TTC549 (cell line): ENCODE results near the gene SLC6A4.
A peak's percentile ranks its signal among the peaks of the same experiment; 100 is the strongest.

Experiments used
- FAIRE-seq: peaks from 2 replicates; lab custom pipeline; 2012; peaks lifted over from hg19 to GRCh38; lab: Jason Lieb, UNC

Gene SLC6A4

DNA sequence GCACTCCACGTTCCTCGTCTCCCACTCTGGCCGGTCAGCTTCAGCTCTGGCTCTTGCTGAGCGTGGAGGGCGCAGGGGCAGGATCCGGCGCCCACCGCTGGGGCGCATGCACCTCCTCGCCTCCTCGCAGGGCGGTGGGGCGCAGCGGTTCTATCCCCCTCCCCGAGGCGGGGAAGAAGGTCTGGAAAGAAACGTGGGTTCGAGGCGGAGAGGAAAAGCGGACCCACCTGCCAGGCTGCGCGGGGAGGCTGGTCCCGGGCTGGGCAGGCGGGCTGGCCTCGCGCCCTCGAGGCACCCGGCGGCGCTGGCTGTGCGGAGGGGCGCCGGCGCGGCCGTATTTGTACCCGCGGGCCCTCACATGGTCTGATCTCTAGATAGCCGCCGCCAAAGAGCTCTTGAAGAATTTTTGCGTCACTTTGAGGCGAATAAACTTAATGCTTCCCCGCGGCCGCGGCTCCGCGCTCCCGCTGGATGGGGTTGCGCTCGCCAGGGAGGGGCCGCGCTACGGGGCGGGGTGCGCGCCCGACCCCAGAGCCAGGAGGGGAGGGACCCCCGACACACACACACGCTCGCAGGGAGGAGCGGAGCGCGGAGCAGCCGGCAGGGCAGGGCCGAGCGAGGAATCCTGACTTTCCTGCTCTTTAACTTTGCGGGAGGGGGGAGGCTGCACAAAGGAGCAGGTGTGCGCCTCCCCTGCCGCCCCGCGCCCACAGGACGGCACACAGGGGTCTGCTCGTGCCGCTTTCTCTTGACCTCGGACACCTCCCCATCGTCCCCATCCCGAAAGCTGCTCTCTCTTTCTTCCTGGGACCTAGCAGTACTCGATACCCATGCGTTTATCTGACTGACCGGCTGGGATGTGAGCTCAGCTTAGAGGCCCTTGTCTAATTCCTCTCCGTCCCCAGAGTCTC, at the start of gene SLC6A4:
SLC6A4 (minus strand) TSS at position 312 of the 911 bp plus-strand sequence. CDS start 13,739 bp downstream, outside the sequence.
- FAIRE-seq, result no peak

DNA sequence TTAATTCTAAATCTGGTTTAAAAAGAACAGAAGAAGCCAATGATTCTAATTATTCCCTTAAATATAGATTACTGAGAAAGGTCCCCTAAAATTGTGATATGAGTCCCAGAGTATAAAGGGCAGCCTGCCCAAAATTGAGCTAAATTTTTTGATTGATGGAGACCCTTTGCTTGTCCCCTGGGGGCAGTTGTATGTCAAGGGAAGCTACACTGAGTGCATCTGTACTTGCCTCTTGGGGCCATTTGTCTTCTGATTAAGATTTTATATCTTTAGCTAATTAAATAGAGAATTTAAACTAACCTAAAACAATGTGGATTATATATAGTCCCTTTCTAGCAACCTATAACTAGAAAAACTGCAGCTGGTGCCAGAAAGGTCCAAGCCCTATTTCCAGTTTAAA, 43.7 kb upstream of the SLC6A4 start:
- FAIRE-seq, result no peak

DNA sequence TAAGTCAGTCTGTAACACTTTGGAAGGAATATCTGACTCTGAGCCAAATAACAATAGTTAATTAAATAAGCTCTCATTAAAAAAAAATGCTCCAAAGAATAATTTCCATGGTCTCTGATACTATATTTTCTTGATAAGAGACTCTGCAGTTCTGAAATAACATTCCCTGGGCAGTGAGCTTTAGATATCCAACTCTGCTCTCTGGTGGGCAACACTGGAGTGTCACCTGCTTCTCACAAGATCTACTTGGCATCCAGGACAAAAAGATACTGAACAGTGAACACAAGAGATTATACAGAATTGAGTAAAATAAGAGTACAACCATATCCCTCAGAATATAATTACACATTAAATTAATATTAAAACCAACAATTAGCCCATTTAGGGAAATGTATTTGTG, 42.5 kb upstream of the SLC6A4 start:
- FAIRE-seq, result peak; percentile 89

DNA sequence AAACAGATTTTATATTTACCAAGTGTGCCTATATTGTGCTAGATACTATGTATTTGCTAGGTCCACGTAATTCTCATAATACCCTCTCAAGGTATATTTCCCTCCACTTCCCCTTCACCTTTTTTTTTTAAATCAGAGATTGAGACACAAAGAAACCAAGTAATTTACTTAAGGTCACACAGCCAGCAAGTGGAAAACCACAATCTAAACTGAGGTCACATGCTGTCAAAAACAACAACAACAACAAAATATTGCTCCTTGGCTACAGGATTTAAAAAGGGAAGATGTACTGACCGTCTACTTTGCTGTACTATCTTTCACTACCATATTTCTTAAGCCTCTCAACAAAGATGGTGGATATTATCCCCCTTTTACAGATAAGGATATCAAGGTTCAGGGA, 40.4 kb upstream of the SLC6A4 start:
- FAIRE-seq, result no peak

DNA sequence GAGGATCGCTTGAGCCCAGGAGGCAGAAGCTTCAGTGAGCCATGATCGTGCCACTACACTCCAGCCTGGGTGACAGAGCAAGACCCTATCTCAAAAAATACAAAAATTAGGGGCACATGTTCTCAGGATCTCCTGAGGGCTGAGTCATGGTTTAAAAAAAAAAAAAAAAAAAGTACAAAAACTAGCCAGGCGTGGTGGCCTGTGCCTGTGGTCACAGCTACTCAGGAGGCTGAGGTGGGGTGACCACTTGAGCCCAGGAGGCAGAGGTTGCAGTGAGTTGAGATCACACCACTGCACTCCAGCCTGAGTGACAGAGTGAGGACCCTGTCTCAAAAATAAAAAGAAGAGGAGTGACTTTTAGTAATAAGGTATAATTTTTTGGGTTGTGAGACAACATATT, 39.4 kb upstream of the SLC6A4 start:
- no peak for FAIRE-seq

DNA sequence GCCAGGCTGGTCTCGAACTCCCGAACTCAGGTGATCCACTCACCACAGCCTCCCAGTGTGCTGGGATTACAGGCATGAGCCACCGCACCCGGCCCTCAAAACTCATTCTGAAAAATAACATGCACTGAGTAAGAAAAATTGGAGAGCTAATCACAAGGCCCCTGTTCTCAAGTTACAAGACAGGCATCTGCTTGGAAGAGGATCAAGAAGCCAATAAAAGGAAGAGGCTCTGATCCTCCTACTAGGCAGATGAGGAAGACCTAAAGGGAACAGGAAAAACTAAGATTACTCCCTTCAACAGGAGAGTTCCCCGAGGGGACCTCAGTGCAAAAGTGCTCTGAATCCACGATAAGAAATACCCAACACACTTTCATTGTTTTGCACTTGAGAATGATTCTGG, 37.9 kb upstream of the SLC6A4 start:
- no peak for FAIRE-seq

DNA sequence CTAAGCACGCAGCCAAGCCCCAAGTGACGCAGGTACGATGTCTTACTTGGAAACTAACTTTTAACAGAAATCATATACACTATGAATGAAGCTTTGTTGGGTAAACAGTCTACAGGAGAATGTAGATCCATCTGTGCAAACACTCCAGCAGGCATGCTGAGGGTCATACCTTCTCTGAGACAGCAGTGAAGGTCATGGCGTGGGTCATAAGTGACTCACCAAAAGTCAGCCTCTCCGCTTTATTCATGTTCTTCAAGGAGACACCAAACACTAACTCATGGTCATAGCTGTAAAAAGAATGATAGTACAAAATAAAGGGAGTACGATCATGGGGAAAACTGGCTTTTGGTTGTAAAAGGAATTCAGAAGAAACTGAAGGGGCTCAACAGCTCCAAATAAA, 35.6 kb upstream of the SLC6A4 start:
- FAIRE-seq, result no peak

DNA sequence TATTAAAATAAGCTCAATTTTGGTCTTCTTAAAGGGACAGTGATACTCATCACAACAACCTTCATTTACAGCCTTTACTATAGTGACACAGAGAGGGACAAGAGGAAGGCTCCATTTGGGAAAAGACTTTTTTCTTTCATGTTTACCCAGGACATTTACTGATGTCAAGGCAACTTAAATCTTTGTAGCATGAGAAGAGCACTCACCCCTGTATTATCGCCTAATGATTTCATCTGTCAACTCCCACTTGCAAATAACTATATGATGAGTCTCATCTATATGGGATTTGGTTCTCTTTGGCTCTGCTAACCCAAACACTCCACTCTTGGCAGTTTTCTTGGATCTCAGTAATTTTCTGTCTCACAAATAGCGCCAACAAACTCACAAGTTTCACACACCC, 32.1 kb upstream of the SLC6A4 start:
- FAIRE-seq, result no peak

DNA sequence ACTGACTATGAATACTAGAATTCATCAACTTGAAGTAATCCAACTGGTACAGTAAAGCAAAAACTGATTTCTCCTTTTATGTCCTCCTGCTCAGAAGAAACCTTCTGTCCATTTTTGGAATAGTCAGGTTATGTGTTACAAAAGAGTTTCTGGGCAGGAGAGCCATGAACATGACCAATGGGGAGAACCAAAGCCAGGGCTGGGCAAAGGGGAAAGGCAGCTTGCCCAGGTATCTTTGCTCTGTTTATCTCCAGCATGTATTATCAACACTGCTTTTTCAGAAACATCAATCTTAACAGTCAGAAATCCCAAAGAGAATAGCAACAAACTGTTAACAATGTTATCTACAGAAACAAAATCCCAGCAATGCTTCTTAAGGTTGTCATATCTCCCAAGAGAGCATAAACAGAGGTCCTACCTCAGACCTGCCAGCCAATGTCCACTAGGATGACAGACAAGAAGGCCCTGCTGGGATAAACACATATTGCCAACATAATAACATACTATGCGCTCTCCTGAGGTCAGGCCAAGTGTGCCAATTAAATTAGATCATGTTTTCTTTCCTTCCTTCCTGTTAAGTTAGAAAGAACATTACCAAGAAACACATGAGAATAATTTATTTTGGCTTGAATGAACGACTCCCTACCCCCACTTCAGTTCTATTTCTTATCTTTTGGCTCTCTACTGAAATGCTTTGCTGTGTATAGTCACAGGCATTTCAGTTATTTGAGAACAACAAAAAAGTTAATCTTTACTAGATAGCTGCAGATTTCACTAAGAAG, 28.2 kb upstream of the SLC6A4 start:
- no peak for FAIRE-seq

DNA sequence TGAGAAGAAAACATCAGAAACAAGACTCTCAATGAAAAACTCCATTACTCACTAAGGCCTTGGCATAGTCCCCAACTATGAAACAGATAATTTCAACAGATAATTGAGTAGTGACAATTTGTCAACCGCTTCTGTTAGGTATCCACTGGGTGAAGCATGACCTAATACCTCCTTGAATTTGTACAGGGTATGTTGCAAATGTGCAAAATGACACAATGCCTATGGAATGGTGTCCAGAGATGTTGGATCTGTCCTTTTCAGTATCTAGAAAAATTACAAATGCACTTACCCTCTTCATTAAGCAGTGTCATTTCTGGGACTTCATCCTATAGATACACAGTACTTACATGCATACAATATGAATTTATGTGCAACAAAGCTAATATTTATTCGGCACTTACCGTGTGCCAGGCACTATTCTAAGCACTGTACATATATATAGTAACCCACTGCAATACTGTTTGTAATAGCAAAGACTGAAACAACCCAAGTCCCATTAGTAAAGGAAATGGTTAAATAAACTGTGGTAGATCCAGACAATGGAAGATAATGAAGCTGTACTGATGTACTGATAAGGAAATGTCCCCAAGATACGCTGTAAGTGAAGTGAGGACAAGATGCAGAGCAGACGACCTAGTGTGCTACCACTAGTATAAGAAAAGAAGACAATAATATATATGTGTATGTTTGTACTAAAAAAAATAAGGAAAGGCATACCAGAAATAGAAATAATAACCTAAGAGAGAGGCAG, 21.4 kb upstream of the SLC6A4 start:
- FAIRE-seq, result no peak

DNA sequence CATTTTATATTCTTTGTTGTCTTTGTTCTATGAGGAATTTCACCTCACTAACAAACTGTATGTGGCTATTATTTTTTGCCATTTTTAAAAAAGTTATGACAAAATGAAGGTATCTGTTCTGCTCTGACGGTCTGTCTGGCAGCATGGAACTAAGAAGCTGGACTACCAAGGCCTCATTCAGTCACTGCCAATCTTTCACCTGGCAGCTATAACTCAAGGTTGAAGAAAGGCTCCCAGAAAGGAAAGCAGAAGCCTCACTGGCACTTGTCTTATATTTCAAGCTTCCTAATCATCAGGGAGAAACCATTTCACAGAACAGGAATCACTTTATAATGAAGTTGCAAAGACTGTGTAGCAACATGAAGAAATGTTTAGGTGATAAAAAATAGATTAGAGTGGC, 18.7 kb upstream of the SLC6A4 start:
- no peak for FAIRE-seq

DNA sequence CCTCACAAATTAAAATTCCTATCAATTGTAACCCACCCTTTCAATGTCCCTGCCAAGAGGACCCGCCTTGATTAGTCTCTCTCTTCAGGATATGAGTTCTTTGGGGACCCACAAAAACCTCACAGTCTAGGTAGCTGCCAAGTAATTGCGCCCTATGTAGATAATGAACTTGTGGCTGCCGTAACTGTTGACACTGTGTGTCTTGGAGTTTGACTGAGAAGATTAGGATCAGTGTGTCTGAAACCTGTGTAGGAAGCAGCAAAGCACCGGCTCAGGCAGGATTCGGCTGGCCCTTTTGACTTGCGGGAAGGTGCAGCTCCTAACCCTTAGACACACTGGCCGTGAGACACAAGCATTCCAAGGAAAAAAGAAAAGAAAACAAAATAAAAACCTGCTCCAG, 17.8 kb upstream of the SLC6A4 start:
- no peak for FAIRE-seq

DNA sequence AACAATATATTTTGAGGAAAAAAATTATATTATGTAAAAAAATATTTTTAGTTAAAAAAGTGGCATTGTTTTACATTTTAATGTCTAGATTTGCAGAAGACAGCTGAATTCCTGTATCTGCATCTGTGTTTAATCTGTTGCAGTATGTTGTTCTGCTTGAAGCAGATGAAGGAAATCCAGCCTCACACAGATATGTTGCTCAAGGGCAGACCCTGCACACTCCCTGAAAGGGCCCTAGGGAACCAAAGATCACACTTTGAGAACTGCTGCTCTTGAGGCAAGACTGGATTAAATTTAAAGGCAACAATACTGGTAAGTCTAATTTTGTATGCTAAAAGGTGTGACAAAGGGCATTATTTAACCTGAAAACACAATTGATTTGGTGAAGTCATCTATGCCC, 16.4 kb upstream of the SLC6A4 start:
- FAIRE-seq, result no peak

DNA sequence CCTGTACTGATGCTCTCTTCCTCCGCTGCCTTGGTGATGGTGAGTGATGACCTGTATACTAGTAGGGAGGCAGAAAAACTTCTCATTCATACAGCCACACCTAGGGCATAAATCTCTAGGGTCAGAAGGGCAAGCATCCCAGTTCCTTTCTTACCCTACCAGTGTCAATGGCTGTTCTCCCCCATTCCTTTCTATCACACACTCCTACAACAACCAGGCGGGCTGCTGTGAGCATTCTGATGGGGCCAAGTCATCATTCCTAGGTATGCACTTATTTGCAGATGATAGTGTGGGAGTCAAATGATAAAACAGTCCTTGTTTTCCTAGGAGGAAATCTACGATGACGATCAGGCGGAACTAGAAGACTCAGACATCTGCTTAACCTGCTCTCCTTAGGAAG, 14.0 kb upstream of the SLC6A4 start:
- FAIRE-seq, result no peak

DNA sequence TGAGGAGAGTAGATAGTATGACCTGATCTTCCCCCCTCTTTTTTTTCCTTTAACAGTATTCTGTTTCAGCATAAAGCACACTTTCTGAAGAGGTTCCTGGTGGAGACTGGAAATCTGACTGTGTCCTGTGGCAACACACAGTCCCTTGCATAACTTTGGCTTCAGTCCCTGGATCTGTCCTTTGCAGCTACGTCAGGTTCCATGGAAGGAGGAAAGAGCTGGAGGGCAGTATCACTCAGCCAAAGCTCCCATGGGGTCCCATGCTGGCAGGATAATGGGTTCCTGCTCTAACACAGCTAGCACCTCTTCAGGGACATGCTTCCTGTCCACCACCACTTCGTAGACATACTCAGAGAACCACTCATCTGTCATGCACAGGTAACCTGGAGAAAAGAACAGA, 13.3 kb upstream of the SLC6A4 start:
- no peak for FAIRE-seq

DNA sequence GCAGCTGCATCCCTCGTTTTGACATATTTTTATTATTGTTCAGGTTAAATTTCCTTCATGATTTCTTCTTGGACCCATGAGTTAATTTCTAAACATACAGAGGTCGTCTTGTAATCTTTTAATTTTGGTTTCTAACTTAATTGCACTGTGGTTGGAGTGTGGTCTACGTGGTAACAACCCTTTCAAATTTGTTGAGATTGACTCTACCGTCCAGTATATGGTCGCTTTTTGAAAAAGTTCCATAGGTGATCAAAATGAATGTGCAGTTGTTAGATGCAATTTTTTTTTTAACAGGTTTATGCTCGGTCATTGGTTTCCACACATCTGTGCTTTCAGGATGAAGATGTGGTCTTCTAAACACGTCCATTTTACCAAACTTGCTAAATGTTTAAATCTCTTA, 11.0 kb upstream of the SLC6A4 start:
- FAIRE-seq, result no peak

DNA sequence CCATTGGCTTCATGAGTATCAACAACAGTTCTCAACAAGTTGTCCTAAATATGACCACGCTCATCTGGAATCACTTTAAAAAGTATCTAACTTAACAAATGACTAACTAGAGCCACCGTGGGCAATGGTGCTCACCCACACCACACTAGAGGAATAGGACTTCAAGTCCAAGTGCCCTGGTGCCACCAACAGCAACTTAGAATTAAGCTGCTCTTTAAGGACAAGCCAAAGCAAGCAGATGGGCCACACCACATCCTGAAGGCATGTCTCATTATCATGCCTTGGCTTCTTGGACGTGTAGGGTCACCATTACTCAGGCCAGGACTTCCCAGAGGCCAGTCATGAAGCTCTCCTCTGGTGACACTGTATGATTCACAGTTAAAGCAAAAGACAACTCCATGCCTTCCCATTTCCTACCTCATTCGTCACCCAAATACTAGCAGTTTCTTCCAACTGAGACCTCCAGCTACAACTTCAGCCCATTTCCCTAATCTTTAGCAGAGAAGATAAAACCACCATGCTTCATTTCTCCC, 9.4 kb upstream of the SLC6A4 start:
- no peak for FAIRE-seq

DNA sequence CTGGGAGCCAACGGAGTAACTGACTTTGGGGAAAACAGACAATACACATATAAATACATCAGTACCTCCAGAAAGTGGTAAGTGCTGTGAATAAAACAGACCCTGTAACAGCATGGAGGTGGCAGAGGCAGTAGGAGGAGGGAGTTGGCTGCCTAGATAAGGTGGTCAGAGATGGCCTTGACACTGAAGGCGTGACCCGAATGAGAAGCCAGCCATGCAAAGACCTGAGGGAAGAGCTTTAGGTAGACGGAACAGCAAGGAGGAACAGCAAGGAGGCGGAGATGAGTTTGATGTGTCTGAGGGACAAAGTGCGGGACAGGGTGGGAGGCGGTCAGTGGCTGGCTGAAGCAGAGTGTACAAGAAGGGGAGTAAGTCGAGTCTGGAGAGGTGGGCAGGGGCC, 8.1 kb upstream of the SLC6A4 start:
- no peak for FAIRE-seq

DNA sequence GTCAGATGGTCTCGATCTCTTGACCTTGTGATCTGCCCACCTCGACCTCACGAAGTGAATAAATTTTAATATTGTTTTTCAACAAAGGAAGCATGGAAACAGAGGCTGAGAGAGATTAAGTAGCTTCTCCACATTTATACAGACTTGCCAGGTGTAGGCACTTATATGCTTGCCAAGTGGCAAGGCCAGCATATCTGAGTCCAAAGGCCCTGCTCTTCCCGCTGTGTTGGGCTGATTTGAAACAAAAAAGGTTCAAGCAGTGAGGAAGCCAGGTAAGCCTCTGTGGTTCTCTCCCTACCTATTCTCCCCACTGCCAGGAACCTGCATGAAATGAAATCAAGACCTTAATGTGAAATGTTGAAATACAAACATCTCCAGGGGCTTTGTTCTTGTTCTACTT, 7.5 kb upstream of the SLC6A4 start:
- no peak for FAIRE-seq

DNA sequence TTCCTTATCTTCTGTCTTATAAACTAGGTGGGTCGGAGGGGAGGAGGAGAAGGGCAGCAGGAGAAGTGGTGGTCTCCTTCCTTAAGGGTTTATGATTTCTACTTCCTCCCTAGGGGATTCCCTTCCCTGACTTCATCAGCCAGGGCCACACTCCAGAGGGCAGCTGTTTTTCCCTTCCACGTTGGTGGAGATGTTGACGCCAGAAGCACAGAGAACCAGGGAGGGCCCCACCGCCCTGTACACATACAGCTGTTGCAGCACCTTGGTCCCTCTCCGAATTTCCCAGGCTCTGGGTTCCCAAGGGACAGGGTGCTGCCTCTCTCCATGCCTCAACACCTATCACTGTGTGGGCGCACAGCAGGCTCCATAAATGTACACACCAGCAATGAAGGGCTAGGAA, 5.6 kb upstream of the SLC6A4 start:
- no peak for FAIRE-seq

DNA sequence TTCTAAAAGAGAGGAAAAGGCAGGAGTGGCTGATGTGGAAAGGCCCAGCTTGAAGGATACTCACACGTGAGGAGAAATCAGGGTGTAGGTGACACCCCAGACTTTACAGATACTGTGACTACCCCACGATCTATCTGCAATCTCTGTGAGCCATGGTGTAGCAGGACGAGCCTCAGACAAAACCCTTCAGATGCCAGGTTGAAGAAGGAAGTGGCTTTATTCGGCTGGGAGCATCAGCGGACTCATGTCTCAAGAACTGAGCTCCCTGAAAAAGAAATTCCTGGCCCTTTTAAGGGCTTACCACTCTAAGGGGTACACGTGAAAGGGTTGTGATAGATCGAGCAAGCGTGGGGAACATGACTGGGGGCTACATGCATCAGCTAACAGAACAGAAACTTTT, 4.7 kb upstream of the SLC6A4 start:
- FAIRE-seq, result no peak

DNA sequence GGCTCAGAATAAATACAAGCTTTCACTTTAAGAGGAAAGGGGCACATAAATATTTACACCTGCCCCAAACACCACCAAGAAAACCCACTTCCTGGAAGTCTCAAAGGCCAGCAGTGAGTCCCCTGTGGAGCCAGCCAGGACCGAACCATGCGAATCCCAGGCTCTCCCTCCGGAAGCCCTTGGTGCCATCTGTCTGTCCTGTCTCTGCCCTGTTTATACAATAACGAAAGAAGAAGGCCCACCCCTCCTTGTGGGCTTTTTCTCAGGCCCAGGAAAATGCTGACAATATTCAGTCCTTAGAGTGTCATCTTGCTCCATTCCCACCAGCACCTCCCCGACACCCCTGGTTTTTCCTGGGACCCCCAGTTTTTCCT, 3.6 kb upstream of the SLC6A4 start:
- no peak for FAIRE-seq
